Measurements from ENCODE around the gene NTRK3.

Gene NTRK3

DNA sequence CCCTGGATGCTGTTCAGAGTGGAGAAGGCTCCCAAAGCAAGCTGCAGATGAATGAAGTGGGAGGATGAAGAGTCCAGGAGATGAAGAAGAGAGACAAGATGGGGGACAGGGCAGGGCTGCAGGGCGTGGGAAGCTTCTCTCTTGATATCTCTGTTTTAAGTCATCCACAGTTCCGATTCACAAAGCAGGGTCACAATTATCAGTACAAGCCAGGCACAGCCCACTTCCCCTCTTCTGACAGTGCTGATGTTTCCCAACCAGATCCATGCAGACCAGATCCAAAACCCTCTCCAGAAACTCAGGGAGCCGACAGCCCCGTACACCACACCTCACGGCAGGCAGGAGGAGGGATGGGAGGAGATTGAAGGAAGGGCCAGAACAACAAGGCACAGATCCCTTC lies 31.1 kb downstream of the NTRK3 start:
- no peak for DNase-seq

- DNase-seq, result no peak
These were observed 33.5 kb downstream of the NTRK3 start for GRCh38 chr15:88223084-88223483.

- DNase-seq, result no peak
These were observed 34.7 kb downstream of the NTRK3 start for GRCh38 chr15:88221836-88222235.

- DNase-seq, result no peak
These were observed 35.9 kb downstream of the NTRK3 start for GRCh38 chr15:88220443-88221335.

DNA sequence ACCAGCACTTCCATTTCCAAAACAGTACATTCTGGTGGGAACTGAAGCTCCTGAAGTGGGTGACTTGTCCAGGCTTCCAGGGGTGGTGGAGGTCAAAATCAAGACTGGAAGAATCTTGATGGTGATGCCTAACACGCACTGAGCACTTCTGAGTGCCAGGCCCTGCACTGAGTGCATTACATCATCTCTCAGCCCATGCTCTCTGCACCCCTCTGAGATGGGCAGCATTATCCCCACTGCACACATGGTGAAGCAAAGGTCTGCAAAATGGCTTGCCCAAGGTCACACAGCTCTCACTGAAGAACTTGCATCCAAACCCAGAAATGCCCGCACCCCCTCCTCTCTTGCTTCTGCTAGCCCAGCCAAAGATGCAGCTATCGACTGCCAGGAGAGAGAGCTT lies 36.9 kb downstream of the NTRK3 start:
- no peak for DNase-seq

DNA sequence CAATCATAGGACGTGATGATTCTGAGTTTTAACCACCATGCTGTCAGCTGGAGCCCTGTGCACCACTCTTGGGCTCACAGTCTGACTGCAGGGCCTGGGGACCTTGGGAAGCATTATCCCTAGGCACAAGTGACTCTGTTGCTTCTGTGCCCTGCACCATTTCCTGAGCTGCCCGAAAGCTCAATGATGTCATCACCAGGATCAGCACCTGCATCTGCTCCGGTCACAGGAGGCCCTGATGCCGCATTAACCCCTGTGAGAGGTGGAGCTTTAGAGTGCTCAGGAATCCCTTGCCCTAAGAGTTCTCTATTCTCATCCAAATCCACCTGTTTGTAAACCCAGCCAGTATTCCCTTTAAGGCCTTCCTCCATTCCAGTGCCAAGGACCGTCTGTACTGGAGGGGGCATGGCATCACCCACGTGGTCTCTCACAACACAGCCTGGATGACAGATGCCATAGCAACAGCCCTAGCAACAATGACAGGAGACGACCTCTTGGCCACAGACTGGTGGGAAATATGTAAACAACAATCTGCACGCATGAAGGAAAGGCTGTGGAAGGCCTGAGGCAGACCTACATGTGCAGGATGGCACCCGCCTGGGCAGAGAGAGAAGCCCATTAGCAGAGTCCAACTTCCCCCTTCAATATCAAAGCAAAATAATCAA lies 37.9 kb downstream of the NTRK3 start:
- no peak for DNase-seq

GRCh38 chr15:88215066-88215648 lies 41.4 kb downstream of the NTRK3 start:
- DNase-seq, result no peak

- no peak for DNase-seq
These were observed 47.4 kb downstream of the NTRK3 start for GRCh38 chr15:88209111-88209510.

DNA sequence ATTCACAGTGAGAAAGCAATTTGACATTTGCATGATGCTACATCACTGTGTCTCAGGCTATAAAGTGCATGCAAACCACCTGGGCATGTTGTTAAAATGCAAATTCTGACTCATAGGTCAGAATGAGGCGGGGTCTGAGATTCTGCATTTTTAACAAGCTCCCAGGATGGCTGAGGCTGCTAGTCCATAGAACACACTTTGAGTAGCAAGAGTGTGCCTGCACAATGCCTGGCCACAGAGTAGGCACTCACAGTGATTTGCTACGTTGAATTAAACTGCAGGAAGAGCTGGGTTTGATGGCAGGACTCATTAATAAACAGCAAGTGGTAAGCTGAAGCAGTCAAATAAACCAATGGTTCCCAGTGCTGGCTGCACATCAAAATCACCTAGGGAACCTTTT lies 48.1 kb downstream of the NTRK3 start:
- DNase-seq, result no peak

DNA sequence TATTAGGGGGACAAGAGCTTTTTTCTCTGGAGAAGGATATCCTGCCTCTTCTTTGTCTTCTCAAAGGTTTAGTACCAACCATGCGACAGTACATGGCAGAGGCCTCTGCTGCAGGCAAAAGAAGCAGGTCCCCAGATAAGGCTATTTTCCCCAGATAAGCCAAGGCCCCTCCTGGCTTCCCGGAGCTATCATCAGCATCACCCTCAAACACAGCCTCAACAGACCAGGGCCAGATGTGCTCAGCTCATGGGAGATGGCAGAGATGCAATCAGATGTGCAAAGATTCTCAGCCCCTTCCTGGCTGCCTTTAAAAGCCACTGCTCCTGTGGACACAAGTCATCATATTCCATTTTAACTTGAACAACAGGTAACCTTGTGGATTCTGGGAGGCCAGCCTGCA lies 49.0 kb downstream of the NTRK3 start:
- no peak for DNase-seq

DNA sequence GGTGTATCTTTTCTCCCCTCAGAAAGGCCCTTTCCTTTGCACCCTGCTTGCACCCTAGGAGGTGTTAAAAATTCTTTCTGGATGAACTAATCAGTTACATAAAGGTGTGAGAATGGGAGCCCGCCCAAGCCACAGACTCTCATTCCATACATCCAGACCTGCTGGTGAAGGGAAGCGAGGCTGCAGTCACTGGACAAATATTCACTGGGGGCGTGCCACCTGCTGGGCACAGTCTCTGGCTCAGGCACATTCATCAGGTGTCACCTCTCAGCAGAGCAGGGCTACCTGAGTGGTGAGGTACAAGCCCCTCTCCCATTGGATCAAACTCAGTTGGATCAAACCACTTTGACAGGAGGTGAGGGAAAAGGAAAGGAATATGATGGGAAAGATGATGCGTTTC lies 52.0 kb downstream of the NTRK3 start:
- DNase-seq, result no peak

GRCh38 chr15:88202231-88202630 lies 54.3 kb downstream of the NTRK3 start:
- no peak for DNase-seq

DNA sequence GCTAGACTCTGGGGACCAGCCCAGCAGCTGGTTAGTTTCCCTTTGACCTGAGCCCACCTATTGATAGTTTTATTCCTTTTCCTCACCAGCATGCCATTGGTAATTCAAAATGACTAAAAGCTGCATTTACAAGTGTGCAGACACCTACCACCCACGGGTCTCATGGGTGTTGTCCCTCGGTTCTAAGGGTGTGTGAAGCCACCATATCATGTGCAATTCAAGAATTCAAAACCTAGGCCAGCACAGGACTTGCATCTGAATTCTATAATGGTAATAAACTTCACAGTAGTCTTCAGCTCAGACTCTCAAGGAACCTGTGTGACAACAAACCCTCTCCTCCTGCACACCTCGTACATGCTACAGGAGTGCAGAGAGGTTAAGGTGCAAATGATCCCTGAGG lies 55.3 kb downstream of the NTRK3 start:
- DNase-seq, result no peak

- no peak for DNase-seq
These were observed 59.6 kb downstream of the NTRK3 start for GRCh38 chr15:88196961-88197360.

- DNase-seq, result no peak
These were observed 62.4 kb downstream of the NTRK3 start for GRCh38 chr15:88194162-88194561.

- no peak for DNase-seq
These were observed 63.1 kb downstream of the NTRK3 start for GRCh38 chr15:88193415-88193814.

DNA sequence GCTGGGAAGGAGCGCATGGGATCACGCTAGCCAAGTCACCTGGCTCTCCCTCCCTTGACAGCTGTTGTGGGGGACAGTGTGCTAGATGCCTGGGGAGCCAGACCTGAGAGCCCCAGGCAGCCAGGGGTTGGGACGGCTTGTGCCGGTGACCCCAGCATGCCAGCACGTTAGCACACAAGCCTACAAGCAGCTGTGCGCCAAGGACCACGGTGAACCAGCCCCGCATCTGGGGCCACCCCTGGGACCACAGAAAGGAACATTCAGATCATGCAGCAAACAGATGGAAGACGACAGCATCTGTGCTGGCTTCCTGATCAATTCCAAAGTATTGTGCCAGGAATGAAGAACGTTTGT lies 64.8 kb downstream of the NTRK3 start:
- DNase-seq, result no peak

- DNase-seq, result no peak
These were observed 66.3 kb downstream of the NTRK3 start for GRCh38 chr15:88190232-88190631.

DNA sequence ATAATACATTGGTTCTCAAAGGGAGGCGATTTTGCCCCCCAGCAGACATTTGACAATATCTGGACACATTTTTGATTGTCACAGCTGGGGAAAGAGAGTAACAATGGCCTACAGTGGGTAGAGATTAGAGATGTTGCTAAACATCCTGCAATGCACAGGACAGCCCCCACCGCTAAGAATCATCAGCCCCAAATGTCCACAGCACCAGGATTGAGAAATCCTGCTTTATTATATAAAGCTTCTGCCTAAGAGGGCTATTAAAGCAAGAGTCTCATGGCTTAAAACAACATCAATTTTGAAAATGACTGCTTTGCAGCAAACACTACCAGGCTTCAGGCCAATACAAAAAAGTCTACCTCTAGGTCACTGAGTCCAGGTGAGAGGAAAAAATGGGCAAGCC lies 68.2 kb downstream of the NTRK3 start:
- DNase-seq, result no peak

DNA sequence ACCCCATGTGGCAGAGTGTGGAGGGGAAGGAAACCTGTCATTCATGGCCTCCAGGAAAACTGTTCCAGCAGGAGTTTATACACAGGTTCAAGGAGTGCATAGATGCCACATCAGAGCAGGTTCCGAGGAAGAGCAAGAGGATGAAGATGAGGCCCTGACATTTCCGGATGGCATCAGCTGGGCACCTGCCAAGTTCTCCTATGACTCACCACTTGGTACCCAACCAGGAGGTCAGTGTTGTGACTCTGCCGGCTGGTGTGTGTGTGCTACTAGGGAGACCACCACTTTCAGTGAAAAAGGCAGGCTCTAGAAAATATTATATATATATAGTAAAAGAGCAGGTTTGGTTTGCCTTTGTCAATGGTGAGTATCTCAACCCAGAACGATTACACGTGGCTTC lies 69.3 kb downstream of the NTRK3 start:
- no peak for DNase-seq

DNA sequence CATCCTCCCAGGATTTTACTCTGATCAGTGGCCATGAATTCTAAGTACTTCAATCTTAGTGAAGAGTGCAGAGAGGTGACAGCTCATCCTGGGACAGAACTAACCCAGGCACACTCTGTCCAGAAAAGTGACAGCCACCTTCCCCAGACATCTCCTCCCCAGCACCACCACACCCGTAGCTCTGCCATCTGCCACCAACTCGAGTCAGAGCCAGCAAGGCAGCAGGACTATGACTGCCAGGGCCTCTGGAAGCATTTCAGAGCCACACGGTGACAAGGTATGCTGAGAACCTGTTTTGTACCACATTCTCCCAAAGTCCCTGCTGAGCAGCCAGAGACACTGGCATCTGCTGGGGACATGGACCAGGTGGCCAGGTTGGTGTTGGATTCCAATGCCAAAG lies 71.0 kb downstream of the NTRK3 start:
- no peak for DNase-seq

DNA sequence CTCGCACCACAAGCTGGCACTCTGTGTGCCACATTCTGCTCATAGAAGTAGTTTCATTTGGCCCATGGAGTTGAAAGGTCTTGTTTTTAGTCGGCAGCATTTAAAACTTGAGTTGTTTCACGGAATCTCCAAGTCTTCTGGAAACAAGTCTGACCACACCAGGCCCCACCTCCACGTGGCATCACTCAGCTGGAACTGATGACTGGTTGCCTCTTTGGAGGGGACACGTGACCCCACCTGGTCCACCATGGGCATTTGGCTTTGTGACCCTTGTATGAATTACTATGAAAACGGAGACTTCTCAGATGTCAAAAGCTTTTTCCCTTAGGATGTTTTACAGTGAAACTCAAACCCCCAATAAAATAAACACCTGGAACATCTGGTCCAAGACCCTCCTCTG lies 74.9 kb downstream of the NTRK3 start:
- no peak for DNase-seq

DNA sequence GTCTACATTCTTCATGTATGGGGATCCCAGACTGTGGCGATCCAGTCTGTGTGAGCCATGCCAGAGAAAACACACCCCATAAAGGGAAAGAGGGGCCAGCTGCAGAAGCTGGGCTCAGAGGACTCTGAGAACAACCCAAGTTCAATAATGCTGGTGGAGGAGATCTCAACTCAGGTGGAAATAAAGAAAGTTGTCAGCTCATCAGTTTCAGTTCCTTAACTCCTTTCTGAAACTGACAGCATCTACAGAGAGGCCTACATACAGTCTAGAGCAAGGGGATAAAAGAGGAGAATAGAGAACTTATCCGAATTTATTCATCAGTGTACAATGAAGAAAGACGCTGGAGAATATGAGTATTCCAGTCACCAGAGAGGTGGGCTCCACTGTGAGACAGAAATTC lies 77.0 kb downstream of the NTRK3 start:
- no peak for DNase-seq

- DNase-seq, result no peak
These were observed 77.9 kb downstream of the NTRK3 start for GRCh38 chr15:88178631-88179030.

All from NCI-H345 (cell line).